HG02885 (cell line): ENCODE results near the gene MSH4.
"Not testable (repeated sequence)": the region's sequence is repeated elsewhere in the genome, so short reads cannot be mapped to it uniquely, and the experiment has no call there.

Experiments
- ATAC-seq: cut with Tn5 transposase; IDR thresholded peaks from one replicate; pipeline ENCODE4 v1.9.1; 2021; ENCODE audit warnings: mild to moderate bottlenecking; ENCODE audit not compliant: unreplicated experiment, poor library complexity

The MSH4 gene

DNA sequence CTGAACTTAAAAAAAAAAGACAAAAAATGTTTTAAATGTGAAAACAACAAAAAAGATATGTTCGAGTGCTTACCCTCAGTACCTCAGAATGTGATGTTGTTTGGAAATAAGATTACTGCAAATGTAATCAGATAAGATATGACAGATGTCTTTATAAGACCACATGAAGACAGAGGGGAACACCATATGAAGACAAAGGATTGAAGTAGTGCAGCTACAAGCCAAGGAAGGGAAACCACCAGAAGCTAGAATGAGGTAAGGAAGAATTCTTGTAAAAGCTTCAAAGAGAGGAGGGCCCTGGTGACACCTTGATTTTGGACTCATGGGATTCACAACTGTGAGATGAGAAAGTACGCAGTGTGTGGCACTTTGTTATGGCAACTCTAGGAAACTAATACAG is 120.2 kb downstream of the MSH4 start:
- no peak for ATAC-seq

DNA sequence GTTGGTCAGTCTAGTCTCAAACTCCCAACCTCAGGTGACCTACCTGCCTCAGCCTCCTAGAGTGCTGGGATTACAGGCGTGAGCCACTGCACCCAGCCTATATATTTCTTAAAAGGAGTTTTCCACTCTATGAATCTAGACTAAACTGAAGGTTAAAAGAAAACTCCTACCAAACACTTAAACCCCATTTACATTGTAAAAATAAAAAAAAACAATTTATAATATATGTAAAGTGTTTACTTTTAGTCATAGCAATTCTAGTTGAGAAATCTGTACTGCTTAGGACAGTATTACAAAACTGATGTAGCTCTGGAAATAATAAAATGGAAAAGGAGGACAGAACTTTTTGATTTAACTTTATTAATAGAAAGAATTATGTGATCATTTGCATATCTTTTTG is 126.0 kb downstream of the MSH4 start:
- ATAC-seq: no peak

DNA sequence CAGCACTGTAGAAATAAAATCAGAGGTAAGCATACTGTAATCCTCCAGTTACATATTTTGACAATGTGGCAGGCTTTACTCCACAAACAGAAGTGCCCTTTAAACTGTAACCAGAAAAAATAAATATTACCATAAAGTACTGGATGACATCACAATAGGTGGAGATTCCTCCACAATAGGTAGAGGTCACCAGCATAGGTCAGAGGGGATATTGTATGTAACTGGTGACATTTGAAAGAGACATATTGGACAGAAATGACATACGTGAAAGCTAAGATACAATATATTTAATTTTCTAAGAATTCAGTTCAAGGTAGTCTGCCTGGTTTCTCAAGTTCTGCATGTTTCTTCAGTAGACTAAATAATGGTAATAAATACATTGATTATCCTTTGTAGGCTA is 135.6 kb downstream of the MSH4 start, which contains the start of gene ASB17:
TSS of gene ASB17 (minus strand) at position 101 of the 400 bp plus-strand sequence. CDS start 113 bp downstream, outside the sequence.
- no peak for ATAC-seq

DNA sequence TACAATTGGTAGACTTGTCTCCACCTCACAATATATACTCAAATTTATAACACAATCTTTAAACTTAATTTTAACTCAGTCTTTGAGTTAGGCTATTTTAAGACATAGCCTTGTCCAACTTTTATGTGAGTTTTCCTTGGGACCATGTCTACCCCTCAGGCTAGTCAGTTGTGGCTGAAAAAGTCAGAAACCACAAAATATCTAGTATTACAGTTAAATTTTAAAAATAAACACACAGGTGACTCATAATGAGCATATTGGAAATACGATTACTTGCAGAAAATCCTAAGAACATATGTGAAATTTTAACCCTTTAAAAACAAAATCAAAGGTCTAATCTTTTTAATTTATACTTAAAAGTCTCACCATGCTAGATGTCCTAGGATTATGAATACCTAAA is 140.4 kb downstream of the MSH4 start:
- peak; percentile 74 for ATAC-seq

DNA sequence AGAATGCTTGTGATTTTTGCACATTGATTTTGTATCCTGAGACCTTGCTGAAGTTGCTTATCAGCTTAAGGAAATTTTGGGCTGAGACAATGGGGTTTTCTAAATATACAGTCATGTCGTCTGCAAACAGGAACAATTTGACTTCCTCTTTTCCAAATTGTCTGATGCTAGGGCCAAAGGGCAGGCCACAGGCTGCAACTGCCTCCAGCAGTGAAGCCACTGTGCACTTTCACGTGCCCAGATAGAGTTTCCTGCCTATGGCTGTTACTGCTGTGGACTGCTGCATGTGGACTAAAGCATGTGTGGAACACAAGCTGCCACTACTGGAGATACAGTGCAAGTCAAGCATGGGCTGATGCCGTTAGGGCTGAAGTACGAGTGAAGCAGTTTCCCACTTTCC is 146.4 kb downstream of the MSH4 start:
- not testable (repeated sequence) for ATAC-seq

DNA sequence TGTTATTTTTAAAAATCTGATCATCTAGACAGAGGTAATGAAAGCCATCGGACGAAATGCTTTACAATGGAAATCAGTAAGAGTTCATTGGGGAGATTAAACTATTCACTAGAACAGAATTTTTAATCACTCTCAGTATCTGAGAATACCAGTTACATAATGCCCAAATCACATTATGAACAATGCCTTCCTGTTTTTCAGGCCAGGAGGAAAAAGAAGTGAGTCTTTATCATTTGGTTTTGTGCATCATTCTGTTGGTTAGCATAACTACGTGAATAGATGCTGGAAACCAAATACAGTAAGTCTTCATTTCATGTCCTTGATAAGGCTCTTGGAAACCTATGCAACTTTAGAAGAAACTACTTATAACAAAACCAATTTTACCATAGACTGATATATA is 153.5 kb downstream of the MSH4 start:
- ATAC-seq: no peak

DNA sequence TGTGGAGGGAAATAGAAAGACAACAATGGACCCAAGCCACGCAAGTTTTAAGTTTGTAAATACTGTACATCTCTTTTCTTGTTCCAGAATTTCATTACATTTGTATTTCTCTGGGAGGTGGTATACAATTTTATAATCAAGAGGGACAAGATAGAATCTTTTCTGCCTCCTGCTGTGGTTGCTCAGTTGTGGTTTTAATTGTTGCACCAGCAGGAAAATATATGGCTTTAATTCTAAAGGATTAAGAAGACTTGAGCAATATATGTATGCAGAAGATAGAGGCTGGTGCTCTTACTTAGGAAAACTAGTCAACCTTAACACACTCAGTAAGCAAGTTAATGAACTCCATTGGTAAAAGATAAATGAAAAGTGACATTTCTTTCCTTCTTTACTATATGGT is 155.3 kb downstream of the MSH4 start:
- no peak for ATAC-seq

DNA sequence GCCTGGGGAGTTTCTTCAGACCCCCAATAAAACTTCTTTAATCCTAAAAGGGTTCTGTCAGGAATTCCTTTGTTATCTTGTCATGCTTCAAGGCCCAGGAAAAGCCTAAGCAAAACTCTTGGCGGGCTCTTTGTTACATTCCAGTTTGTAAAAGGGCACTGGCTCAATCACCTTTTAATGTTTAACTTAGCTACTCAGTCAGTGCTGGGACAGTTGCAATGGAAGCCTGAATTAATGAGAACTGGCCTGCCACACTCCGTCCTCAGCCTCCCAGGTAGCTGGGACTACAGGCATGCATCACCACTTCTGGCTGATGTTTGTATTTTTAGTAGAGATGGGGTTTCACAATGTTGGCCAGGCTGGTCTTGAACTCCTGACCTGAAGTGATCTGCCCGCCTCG is 156.8 kb downstream of the MSH4 start:
- ATAC-seq: no peak

DNA sequence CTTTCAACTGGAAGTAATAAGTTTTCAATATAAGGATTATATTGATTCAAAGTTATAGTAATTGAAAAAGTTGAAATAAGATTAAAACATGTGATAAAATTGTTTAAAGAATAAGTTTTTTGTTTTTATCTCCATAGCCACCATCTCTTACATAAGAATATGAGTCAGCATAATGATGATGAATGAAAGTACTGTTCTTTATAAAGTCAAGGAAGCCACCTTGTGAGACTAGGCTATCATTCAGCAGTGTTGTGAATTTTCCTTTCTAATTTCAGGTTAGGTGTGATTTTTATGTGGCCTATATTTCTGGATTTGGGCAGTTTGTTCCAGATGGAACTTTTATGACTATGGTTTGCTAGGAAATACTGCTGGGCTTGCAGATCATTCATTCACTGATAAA is 157.9 kb downstream of the MSH4 start:
- no peak for ATAC-seq
